ENCODE results near the gene RAMAC.

DNA sequence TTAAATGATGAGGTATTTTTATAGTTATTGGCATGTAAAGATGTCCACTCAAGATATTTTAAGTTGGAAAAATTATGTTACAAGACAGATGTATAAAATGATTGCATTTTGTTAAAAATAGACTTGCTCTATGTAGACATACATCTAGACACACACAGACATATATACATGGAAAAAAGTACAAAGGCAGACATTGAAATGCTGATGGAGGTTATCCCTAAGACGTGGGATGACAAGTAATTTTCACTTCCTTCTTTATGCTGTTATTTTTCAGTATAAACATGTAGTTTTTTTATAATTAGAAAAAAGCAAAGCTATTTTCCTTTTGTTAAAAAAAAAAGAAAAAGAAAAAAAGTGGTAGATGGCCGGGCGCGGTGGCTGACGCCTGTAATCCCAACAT, 40.7 kb upstream of the RAMAC start:
- TF ChIP-seq RAD21 (conservative IDR thresholded peaks at IDR 0.05 in 1 of 2, IDR thresholded peaks at IDR 0.05 in 1 of 2), result no peak
- TF ChIP-seq, protein P1, sequence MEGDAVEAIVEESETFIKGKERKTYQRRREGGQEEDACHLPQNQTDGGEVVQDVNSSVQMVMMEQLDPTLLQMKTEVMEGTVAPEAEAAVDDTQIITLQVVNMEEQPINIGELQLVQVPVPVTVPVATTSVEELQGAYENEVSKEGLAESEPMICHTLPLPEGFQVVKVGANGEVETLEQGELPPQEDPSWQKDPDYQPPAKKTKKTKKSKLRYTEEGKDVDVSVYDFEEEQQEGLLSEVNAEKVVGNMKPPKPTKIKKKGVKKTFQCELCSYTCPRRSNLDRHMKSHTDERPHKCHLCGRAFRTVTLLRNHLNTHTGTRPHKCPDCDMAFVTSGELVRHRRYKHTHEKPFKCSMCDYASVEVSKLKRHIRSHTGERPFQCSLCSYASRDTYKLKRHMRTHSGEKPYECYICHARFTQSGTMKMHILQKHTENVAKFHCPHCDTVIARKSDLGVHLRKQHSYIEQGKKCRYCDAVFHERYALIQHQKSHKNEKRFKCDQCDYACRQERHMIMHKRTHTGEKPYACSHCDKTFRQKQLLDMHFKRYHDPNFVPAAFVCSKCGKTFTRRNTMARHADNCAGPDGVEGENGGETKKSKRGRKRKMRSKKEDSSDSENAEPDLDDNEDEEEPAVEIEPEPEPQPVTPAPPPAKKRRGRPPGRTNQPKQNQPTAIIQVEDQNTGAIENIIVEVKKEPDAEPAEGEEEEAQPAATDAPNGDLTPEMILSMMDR (IDR thresholded peaks at IDR 0.05), result no peak
- TF ChIP-seq, protein P2, sequence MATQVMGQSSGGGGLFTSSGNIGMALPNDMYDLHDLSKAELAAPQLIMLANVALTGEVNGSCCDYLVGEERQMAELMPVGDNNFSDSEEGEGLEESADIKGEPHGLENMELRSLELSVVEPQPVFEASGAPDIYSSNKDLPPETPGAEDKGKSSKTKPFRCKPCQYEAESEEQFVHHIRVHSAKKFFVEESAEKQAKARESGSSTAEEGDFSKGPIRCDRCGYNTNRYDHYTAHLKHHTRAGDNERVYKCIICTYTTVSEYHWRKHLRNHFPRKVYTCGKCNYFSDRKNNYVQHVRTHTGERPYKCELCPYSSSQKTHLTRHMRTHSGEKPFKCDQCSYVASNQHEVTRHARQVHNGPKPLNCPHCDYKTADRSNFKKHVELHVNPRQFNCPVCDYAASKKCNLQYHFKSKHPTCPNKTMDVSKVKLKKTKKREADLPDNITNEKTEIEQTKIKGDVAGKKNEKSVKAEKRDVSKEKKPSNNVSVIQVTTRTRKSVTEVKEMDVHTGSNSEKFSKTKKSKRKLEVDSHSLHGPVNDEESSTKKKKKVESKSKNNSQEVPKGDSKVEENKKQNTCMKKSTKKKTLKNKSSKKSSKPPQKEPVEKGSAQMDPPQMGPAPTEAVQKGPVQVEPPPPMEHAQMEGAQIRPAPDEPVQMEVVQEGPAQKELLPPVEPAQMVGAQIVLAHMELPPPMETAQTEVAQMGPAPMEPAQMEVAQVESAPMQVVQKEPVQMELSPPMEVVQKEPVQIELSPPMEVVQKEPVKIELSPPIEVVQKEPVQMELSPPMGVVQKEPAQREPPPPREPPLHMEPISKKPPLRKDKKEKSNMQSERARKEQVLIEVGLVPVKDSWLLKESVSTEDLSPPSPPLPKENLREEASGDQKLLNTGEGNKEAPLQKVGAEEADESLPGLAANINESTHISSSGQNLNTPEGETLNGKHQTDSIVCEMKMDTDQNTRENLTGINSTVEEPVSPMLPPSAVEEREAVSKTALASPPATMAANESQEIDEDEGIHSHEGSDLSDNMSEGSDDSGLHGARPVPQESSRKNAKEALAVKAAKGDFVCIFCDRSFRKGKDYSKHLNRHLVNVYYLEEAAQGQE (IDR thresholded peaks at IDR 0.05), result no peak
- TF ChIP-seq CEBPB (IDR thresholded peaks at IDR 0.05), result no peak
- TF ChIP-seq, protein P3, sequence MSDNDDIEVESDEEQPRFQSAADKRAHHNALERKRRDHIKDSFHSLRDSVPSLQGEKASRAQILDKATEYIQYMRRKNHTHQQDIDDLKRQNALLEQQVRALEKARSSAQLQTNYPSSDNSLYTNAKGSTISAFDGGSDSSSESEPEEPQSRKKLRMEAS (IDR thresholded peaks at IDR 0.05), result no peak
- no peak for TF ChIP-seq POLR2A (IDR thresholded peaks at IDR 0.05; ENCODE audit: low read length)
- no peak for TF ChIP-seq KDM1A (IDR thresholded peaks at IDR 0.05; ENCODE audit: low read depth)
- TF ChIP-seq, protein P4, sequence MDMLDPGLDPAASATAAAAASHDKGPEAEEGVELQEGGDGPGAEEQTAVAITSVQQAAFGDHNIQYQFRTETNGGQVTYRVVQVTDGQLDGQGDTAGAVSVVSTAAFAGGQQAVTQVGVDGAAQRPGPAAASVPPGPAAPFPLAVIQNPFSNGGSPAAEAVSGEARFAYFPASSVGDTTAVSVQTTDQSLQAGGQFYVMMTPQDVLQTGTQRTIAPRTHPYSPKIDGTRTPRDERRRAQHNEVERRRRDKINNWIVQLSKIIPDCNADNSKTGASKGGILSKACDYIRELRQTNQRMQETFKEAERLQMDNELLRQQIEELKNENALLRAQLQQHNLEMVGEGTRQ (IDR thresholded peaks at IDR 0.05), result no peak
- no peak for TF ChIP-seq MAFK (IDR thresholded peaks at IDR 0.05; ENCODE audit: partially characterized antibody)
- no peak for TF ChIP-seq MYC (IDR thresholded peaks at IDR 0.05; ENCODE audit: borderline replicate concordance, low read length)
- TF ChIP-seq HDAC2 (IDR thresholded peaks at IDR 0.05), result no peak

Data from A549 (cell line).